ENCODE measurements around the gene VMO1.

VMO1 gene

DNA sequence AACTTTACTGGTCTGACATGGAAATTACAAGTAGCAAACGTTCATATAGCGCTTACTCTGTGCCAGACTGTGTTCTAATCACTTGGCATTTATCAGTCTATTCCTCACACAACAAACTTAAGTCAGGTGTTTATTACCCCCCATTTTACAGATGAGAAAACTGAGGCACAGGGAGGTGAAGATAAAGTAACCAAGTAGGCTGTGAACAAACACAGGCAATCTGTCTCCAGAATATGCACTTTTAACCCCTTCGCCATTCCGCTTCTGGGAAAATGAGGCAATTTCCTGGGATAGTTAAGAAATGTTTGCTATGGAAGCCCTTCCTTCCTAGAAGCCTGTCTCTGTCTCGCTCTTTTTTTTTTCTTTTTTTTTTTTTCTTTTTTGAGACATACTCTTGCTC, 34.2 kb downstream of the VMO1 start:
- FAIRE-seq: no peak

DNA sequence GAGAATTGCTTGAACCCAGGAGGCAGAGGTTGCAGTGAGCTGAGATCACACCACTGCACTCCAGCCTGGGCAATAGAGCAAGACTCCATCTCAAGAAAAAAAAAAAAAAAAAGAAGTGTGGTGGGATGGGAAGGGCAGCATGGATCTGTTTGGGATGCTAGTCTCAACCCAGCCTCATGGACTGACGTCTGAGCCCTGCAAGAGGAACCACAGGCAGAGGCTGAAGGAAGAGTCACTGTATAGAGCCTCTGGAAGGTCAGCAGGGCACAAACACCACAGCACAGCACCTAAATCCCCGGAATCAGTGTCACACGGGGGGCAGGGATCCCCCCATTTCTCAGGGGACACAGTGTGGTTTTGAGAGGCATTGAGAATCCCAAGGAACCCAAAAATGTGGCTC, 35.6 kb downstream of the VMO1 start:
- no peak for FAIRE-seq

DNA sequence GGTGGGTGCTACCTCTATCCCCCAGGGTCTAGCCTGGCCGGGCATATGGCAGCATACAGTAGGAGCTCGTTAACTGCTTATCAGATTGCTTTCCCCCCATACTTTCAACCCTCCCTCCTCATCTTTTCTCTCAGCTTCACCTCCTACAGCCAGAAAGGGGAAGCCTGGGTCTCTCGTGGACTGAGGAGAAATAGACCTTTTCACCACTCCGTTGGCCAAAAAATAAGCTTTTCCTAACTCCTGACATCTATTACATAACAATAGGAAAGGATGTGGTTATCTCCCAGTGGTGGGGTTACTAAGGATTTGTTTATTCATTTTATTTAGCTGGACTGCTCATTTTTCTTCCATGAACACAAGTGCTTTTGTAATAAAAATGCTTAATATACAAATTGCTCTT, 37.5 kb downstream of the VMO1 start:
- no peak for FAIRE-seq

GRCh38 chr17:4747847-4748246, 38.3 kb downstream of the VMO1 start:
- FAIRE-seq: no peak

DNA sequence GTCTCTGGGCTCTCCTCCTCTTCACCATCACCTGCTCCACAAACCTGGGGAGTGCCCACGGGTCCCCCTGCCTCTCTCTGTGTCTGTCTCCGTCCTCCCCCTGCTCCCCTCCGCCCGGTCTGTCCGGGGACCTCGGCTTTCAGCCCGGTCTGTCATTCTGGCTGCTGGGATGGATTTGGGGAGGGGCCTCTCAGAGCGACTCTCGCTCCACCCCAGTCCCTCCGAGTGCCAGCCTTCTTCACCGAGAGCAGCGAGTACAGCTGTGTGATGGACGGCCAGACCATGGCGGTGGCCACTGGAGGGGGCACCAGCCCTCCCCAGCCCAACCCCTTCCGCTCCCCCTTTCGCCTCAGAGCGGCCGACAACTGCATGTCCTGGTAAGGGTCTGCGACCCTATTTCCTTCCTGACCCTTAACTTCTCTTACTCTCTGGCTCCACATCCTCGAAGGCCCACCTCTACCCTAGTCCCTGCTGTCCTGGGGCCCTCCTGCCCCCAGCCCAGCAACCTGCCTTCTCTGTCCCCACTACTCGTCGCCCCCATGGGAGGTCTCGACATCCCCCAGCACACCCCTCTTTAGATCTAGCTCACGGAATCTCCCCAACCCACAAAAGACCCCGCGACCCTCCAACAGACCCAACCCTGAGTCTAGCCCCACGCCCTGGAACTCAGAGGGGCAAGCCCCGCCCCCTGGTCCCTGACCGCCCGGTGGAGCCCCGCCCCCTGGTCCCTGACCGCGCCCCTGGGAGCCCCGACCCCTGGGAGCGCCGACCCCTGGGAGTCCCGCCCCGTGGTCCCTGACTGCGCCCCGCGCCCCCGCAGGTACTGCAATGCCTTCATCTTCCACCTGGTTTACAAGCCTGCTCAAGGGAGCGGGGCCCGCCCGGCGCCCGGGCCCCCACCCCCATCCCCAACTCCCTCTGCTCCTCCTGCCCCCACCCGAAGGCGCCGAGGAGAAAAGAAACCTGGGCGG, 40.9 kb downstream of the VMO1 start:
- no peak for FAIRE-seq

DNA sequence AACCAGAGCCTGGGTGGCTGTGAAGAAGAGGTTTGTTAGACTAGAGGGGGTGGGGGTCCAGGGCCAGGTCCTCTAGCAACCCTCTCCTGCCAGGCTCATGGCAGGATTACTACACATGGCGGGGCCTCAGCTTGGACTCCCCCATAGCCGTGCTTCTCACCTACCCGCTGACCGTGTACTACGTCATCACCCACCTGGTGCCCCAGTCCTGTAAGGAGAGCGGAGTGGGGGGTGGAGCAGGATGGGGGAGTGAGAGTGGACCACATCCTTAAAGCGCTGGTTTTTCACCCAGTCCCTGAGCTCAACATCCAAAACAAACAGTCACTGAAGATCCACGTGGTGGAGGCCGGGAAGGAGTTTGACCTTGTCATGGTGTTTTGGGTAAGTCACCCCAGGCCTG, 42.3 kb downstream of the VMO1 start:
- no peak for FAIRE-seq

DNA sequence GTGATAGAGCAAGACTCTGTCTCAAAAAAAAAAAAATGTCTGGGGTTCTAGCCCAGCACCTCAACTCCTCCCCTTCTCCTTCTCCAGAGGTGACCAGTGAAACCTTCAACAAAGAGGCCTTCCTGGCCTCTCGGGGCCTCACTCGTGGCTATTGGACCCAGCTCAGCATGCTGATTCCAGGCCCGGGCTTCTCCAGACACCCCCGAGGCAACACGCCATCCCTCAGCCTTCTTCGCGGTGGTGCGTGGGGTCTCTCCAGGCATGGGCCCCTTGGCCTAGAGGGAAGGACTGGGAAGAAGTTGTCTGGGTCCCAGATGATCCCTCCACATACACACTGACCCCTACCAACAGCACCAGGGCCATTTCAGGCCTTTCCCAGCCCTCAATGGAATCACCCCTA, 42.9 kb downstream of the VMO1 start:
- FAIRE-seq: no peak

DNA sequence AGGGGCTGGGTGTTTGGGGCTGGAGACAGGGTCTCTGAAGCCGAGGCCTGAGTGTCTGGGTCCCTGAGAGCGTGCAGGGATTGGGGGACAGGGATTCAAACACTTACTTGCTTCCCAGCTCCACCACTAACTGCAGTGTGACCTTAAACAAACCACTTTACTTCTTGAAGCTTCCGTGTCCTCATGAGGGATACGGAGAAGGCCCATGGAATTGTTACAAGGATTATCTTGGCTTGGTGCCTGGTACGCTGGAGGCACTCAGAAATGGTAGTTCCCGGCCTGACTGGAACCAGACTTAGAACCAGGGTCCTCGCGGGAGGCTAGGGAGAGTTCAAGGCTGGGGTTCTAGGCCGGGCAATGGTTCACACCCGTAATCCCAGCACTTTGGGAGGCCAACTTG, 43.5 kb downstream of the VMO1 start:
- no peak for FAIRE-seq

DNA sequence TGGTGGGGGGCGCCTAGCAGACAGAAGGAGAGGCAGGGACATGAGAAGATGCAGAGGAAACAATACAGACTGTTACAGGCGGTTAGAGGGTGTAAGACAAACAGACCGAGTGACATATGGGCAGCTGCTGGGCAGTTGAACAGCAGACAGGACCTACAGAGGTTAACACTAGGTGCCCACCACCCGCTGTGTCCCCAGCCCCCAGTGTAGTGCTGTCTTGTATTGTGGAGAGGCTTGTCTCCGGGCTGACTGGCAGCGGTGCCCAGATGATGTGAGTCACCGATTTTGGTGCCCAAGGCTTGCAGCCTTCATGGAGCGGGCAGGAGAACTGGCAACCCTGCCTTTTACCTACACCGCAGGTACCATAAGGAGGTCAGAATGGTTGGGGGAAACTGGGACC, 44.0 kb downstream of the VMO1 start:
- no peak for FAIRE-seq

- no peak for FAIRE-seq
These were observed 44.6 kb downstream of the VMO1 start for GRCh38 chr17:4741544-4741943.

GRCh38 chr17:4740584-4740983, 45.6 kb downstream of the VMO1 start:
- FAIRE-seq: no peak

DNA sequence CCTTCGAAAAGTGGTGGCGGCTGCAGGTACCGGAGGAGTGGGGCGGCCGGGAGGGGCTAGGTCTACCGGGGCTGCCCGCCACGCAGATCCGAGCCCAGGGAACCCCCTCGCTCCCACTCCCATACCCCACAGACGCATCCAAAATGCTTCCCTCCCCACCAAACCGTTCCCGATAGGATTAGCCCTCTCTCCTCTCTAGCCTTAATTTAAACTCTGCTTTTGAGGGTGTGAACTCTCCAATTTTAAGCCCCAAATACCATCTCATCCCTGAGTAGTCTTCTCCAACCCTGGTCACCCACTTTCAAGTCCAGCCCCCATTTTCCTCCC, 46.2 kb downstream of the VMO1 start:
- no peak for FAIRE-seq

DNA sequence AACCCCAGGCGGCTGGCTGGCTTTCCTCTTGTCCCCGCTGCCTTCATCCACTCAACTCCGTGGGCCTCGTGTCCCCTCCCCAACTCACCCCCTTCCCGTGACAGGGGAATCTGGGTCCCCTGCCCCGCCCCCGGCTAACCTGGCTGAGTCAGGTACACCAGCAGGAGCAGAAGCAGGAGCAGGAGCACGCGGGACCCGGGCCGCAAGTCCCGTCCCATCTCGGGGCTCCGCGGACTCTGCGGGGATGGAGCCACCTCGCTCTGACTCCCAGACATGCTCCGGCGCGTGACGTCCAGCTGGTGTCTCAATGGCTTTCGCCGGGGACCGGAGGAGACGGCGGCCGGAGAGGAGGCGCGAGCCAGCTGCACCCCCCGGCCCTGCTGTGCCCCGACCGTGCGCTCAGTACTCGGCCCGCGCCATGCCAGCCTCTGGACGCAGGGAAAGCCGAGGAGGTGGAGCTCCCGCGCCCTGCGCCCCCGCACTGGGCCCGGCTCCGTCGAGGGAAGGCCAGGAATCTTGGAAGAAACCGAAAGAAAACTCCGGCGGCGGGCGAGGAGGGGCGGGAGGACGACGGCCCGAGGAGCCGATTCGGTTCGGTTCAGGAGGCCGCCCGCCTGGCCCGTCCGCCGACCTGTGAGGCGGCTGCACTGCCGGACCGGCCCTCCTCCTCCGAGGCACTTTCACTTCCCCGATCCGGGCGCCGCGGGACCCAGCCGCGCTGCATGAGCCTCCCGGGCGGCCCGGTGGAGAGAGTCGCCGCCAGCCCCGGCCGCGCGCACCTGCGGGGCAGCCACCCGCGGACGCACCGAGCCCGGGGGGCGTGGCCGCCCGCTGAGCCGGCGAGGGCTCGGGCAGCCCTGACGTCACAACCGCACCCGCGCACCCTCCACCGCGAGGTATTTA, 46.8 kb downstream of the VMO1 start, which contains the start of the genes CXCL16 and ZMYND15:
CXCL16 (minus strand) TSS at position 807 of the 903 bp plus-strand sequence; CDS start at position 218, 589 bp downstream.
ZMYND15 (plus strand) TSS at position 712 of the 903 bp plus-strand sequence. CDS start 716 bp downstream, outside the sequence.
- no peak for FAIRE-seq

DNA sequence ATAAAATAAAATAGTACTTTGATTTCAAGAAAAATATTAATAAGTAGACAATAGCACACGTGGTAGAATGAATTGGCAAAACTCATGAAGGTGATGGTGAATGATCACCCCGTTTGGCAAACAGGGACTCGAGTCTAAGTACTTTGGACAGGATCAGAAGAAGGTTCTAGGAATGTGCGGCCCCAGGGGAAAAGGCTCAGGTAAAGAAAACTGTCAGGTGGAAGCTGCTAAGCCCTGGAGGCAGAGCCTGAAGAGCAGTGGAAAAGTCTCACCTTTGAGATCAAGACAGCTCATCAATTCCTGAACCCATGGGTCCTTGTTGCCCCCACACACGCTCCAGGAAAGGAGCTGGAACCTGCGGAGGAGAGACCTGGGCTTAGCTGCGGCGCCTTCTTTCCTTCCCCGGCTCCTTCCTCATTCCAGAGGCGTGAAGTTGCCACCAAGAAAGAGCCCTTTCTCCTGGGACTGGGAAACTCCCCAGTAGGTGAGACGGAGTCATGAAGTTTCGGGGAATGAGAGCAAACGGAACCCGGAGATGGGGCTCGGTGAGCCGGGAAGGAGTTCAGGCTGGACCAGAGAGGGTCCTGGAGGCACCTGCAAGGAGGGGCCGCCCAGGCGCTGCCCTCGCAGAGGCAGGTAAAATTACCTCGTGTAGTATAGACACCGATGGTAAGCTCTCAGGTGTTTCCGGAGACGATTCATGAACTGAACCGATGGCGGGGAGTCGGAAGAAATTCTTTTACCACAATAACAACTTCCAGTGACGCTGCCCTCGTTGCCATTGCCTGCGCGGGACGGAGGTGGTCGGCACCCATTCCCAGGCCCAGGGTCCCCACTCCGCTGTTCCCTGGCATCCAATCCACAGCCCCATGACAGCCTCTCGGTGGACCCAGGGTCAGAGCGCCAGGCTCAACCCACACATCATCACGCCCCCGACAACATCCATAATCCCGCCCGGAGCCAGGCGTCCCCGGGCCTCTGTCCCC, 47.7 kb downstream of the VMO1 start:
- FAIRE-seq: no peak

GRCh38 chr17:4735876-4736651, 50.1 kb downstream of the VMO1 start:
- no peak for FAIRE-seq

Data from colon (tissue), 2 donors.